ENCODE data around the gene MPND.

The MPND gene

GRCh38 chr19:4379383-4380253 is 36.3 kb downstream of the MPND start:
- Histone ChIP-seq H3K27ac (no peak overlapping the region), H3K4me1 (ENCODE audit: low read depth, poor library complexity, severe bottlenecking) (no peaks in the 10 kb centered on the region), H3K4me3 (IDR thresholded peaks at IDR 0.05; ENCODE audit: insufficient read depth, low read depth, low read length) (no peak overlapping the region), H3K36me3 (ENCODE audit: insufficient read depth) (no peaks in the 10 kb centered on the region), H3K79me2 (ENCODE audit: insufficient read depth, low read depth) (no peaks in the 10 kb centered on the region), H3K4me2 (no peak overlapping the region), H4K20me1 (ENCODE audit: insufficient read depth) (no peaks in the 10 kb centered on the region), H3K27me3 (ENCODE audit: insufficient read depth, low read depth) (no peaks in the 10 kb centered on the region), H3K9ac (no peak overlapping the region), H2AFZ (ENCODE audit: low read depth) (no peak overlapping the region)
- TF ChIP-seq, protein P1, sequence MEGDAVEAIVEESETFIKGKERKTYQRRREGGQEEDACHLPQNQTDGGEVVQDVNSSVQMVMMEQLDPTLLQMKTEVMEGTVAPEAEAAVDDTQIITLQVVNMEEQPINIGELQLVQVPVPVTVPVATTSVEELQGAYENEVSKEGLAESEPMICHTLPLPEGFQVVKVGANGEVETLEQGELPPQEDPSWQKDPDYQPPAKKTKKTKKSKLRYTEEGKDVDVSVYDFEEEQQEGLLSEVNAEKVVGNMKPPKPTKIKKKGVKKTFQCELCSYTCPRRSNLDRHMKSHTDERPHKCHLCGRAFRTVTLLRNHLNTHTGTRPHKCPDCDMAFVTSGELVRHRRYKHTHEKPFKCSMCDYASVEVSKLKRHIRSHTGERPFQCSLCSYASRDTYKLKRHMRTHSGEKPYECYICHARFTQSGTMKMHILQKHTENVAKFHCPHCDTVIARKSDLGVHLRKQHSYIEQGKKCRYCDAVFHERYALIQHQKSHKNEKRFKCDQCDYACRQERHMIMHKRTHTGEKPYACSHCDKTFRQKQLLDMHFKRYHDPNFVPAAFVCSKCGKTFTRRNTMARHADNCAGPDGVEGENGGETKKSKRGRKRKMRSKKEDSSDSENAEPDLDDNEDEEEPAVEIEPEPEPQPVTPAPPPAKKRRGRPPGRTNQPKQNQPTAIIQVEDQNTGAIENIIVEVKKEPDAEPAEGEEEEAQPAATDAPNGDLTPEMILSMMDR (conservative IDR thresholded peaks at IDR 0.05; ENCODE audit: low read depth, low read length), result no peak

- Histone ChIP-seq H3K79me2 (ENCODE audit: insufficient read depth, low read depth) (no peaks in the 10 kb centered on the region), H2AFZ (ENCODE audit: low read depth) (no peak overlapping the region), H3K4me1 (ENCODE audit: low read depth, poor library complexity, severe bottlenecking) (no peaks in the 10 kb centered on the region), H3K27me3 (ENCODE audit: insufficient read depth, low read depth) (no peaks in the 10 kb centered on the region), H3K9ac (no peak overlapping the region), H3K27ac (no peak overlapping the region), H3K36me3 (ENCODE audit: insufficient read depth) (no peaks in the 10 kb centered on the region), H4K20me1 (ENCODE audit: insufficient read depth) (no peaks in the 10 kb centered on the region), H3K4me2 (no peak overlapping the region), H3K4me3 (IDR thresholded peaks at IDR 0.05; ENCODE audit: insufficient read depth, low read depth, low read length) (no peak overlapping the region)
- TF ChIP-seq, protein P1 (conservative IDR thresholded peaks at IDR 0.05; ENCODE audit: low read depth, low read length), result no peak
Observed at GRCh38 chr19:4380254-4380727, 36.9 kb downstream of the MPND start.

DNA sequence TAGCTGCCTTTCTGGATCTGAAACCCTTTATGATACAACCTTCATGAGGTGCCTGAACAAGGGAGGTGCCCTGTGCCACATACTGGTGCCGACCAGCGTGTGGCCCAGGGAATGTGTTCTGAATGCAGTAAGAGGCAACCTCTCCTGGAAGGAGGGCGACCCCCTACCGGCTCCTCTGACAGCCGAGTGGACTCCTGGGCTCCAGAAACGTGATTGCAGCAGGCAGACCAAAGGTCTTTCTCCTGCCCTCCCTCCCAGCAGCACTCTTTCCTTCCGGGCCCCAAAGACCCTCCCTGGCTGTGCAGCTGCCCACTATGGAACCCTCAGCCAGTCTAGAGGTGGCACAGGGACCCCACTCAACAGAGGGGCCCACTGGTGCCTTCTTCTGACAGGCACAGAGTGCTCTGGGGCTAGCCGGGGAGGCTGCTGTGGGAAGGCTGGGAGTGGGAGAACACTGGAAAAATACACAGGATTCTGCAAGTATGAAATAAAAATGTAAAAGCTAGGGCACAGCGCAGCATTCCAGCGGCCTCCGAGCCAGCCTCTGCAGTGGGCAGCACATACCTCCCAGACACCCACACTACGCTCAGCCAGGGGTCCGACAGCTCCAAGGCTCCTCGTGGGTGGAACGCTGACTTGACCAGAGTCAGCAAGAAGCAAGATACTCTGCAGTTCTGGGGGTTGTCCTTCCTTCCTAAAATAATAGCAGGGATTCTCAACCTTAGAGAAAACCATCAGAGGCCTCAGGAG is 42.1 kb downstream of the MPND start:
- TF ChIP-seq, protein P1 (conservative IDR thresholded peaks at IDR 0.05; ENCODE audit: low read depth, low read length), result no peak
- Histone ChIP-seq H3K36me3 (ENCODE audit: insufficient read depth) (no peaks in the 10 kb centered on the region), H3K79me2 (ENCODE audit: insufficient read depth, low read depth) (no peaks in the 10 kb centered on the region)

DNA sequence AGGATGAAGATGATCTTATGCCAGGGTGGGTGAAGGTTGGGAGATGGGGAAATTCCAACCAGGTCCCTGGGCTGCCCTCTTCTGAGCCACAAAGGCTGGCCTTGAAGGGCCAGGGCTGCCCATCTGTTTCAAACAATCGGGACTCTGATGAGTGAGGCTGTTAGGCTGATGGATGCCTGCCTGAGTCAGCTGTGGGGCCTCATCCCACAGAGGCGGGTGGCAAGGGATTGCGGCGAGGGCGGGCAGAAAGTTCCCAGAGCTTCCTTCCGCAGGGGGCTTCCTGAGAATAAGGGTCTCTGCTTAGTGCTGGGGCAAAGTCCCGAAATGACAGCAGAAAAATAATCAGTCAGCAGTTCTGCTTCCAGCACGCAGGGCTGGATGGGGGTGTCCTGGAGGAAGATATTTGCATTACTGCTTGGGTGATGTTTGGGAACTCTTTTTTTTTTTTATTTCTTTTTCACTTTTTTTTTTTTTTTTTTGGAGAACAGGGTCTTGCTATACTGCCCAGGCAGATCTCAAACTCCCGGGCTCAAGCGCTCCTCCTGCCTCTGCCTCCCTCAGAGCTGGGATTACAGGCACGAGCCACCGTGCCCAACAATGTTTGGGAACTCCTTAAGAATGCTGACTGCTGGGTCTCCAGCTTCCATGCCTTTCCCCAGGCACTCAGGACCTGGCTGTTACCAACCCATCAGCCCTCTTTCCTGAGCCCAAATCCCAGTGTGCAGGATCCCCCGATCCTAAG is 42.9 kb downstream of the MPND start:
- H3K79me2 ChIP-seq (ENCODE audit: insufficient read depth, low read depth), result peaks cover 5% of the 10 kb centered on the region; the same call in 1 of the 2 replicates
- H3K27ac ChIP-seq, result no peak overlapping the region
- H3K4me2 ChIP-seq, result no peak overlapping the region
- no peaks in the 10 kb centered on the region for H3K4me1 ChIP-seq (ENCODE audit: low read depth, poor library complexity, severe bottlenecking)
- no peaks in the 10 kb centered on the region for H3K36me3 ChIP-seq (ENCODE audit: insufficient read depth)
- no peak overlapping the region for H3K4me3 ChIP-seq (IDR thresholded peaks at IDR 0.05; ENCODE audit: insufficient read depth, low read depth, low read length)
- H2AFZ ChIP-seq (ENCODE audit: low read depth), result no peak overlapping the region
- TF ChIP-seq, protein P1 (conservative IDR thresholded peaks at IDR 0.05; ENCODE audit: low read depth, low read length), result no peak
- H4K20me1 ChIP-seq (ENCODE audit: insufficient read depth), result no peaks in the 10 kb centered on the region; the same call in 1 of the 2 replicates
- H3K27me3 ChIP-seq (ENCODE audit: insufficient read depth, low read depth), result no peaks in the 10 kb centered on the region
- no peak overlapping the region for H3K9ac ChIP-seq

More for the DNA sequence above, 42.1 kb downstream of the MPND start:
- Histone ChIP-seq H3K4me1 (ENCODE audit: low read depth, poor library complexity, severe bottlenecking) (no peaks in the 10 kb centered on the region), H4K20me1 (ENCODE audit: insufficient read depth) (no peaks in the 10 kb centered on the region; the same call in 1 of the 2 replicates), H3K27me3 (ENCODE audit: insufficient read depth, low read depth) (no peaks in the 10 kb centered on the region), H3K27ac (no peak overlapping the region), H3K4me2 (no peak overlapping the region), H3K4me3 (IDR thresholded peaks at IDR 0.05; ENCODE audit: insufficient read depth, low read depth, low read length) (no peak overlapping the region), H3K9ac (no peak overlapping the region), H2AFZ (ENCODE audit: low read depth) (no peak overlapping the region)

Measured in KMS-11 (cell line).